ENCODE measurements around the gene SCGB1C1.

DNA sequence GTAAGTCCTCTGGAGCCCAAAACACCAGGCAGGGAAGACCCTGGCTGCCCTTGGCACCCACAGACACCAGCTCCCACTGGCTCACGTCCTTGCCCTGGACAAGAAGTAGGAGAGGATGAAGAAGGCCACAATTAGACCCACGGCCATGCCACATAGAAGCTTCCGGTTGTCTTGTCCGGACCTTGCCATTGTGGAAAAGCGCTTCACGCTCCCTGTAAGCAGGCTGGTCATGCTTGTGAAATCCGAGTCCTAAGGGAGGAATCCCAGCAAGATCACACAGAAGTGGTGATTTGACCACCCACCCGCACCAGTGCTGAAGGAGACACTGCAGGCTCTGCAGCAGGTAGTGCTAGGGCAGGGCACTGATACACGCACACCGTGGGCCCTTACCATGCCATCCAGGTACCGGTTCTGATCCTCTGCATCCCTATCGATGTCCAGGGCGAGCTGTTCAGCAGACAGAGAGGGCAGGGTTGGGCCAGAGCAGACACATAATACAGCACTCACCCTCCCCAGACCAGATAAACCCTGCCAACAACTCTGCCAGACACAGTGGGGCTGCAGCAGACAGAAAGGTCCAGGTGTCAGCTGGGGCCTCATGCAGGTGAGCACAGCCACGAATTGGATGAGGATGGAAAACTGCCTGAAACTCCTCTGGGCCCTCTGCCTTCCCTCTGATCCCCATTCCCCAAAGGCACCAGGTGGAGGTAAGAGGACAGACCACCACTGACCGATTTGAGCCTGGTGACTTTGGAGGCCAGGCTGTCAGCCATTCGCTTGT is 12.5 kb downstream of the SCGB1C1 start:
- TF ChIP-seq, protein P1, sequence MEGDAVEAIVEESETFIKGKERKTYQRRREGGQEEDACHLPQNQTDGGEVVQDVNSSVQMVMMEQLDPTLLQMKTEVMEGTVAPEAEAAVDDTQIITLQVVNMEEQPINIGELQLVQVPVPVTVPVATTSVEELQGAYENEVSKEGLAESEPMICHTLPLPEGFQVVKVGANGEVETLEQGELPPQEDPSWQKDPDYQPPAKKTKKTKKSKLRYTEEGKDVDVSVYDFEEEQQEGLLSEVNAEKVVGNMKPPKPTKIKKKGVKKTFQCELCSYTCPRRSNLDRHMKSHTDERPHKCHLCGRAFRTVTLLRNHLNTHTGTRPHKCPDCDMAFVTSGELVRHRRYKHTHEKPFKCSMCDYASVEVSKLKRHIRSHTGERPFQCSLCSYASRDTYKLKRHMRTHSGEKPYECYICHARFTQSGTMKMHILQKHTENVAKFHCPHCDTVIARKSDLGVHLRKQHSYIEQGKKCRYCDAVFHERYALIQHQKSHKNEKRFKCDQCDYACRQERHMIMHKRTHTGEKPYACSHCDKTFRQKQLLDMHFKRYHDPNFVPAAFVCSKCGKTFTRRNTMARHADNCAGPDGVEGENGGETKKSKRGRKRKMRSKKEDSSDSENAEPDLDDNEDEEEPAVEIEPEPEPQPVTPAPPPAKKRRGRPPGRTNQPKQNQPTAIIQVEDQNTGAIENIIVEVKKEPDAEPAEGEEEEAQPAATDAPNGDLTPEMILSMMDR (conservative IDR thresholded peaks at IDR 0.05; ENCODE audit: low read length), result no peak
- no peak for TF ChIP-seq EZH2phosphoT487 (IDR thresholded peaks at IDR 0.05; ENCODE audit: borderline replicate concordance)

Data from Loucy (cell line).